Lower leg skin (tissue), 3 donors: ENCODE measurements around the gene GATA2.

Source experiments
- POLR2A ChIP-seq, 2 donors: fragments of 450-650 bp; IDR thresholded peaks; one replicate each; pipeline ENCODE4 v1.6.1; 2016 to 2017; ENCODE audit warnings: antibody characterized with exemption in 2 of 2, mild to moderate bottlenecking in 1 of 2, moderate library complexity in 1 of 2
- TF ChIP-seq, protein P1 (sequence below), 3 donors: fragments of 450-650 bp; IDR thresholded peaks; one replicate each; pipeline ENCODE4 v1.5.1; 2016; ENCODE audit warnings: antibody characterized with exemption in 3 of 3, mild to moderate bottlenecking in 3 of 3, moderate library complexity in 2 of 3

DNA sequence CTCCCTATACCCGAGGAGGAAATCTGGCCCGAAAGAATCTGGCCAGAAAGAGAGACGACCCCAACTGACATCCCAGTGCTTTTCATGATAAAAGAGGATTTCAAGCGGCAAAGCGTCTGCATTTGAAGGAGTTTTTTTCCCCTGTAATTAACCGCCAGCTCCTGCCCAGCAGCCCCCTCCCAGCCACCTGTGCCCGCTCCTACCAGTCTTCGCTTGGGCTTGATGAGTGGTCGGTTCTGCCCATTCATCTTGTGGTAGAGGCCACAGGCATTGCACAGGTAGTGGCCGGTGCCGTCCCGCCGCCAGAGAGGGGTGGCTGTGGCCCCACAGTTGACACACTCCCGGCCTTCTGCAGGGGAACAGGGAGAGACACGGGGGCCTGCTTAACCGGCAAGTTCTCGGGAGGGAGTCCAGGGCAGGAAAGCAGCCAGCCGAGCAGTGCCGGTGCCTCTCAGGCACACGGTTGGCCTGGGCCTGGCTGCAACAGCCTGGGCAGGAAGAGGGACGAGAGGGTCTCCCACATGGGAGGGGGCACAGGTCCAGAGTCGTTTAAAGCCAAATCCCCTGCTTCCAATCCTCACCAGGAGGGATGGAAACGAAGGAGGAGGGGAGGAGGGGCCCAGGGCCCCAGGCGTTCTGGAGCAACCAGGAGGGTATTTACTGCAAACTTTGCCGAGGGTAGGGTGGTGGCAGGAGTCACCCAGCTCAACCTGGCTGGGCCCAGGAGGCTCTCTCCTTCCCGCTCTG lies 9.2 kb downstream of the GATA2 start:
- TF ChIP-seq, protein P1, sequence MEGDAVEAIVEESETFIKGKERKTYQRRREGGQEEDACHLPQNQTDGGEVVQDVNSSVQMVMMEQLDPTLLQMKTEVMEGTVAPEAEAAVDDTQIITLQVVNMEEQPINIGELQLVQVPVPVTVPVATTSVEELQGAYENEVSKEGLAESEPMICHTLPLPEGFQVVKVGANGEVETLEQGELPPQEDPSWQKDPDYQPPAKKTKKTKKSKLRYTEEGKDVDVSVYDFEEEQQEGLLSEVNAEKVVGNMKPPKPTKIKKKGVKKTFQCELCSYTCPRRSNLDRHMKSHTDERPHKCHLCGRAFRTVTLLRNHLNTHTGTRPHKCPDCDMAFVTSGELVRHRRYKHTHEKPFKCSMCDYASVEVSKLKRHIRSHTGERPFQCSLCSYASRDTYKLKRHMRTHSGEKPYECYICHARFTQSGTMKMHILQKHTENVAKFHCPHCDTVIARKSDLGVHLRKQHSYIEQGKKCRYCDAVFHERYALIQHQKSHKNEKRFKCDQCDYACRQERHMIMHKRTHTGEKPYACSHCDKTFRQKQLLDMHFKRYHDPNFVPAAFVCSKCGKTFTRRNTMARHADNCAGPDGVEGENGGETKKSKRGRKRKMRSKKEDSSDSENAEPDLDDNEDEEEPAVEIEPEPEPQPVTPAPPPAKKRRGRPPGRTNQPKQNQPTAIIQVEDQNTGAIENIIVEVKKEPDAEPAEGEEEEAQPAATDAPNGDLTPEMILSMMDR (IDR thresholded peaks at IDR 0.05): no peak
- TF ChIP-seq POLR2A (IDR thresholded peaks at IDR 0.05): no peak
